ENCODE data around the gene AGPAT4.

The AGPAT4 gene

GRCh38 chr6:161154796-161155335 lies 119.0 kb downstream of the AGPAT4 start:
- no peak overlapping the region for H3K4me3 ChIP-seq (ENCODE audit: low read length)
- H3K27me3 ChIP-seq (replicated peaks; ENCODE audit: control insufficient read depth, insufficient read depth, low read length): no peaks in the 10 kb centered on the region
- peaks cover 10% of the 10 kb centered on the region for H3K36me3 ChIP-seq (ENCODE audit: control insufficient read depth, insufficient read depth, low read length, severe bottlenecking)
- H3K9ac ChIP-seq (ENCODE audit: low read length): no peak overlapping the region
- DNase-seq (ENCODE audit: low read depth): no peak
- H3K9me3 ChIP-seq (ENCODE audit: control insufficient read depth, low read length): no peaks in the 10 kb centered on the region
- H3K4me1 ChIP-seq (ENCODE audit: control insufficient read depth, insufficient read depth, low read length): no peaks in the 10 kb centered on the region

- no peaks in the 10 kb centered on the region for H3K9me3 ChIP-seq (ENCODE audit: control insufficient read depth, low read length)
- H3K9ac ChIP-seq (ENCODE audit: low read length): no peak overlapping the region
- H3K4me3 ChIP-seq (ENCODE audit: low read length): no peak overlapping the region
- peaks cover 10% of the 10 kb centered on the region for H3K36me3 ChIP-seq (ENCODE audit: control insufficient read depth, insufficient read depth, low read length, severe bottlenecking)
- DNase-seq (ENCODE audit: low read depth): no peak
- H3K4me1 ChIP-seq (ENCODE audit: control insufficient read depth, insufficient read depth, low read length): no peaks in the 10 kb centered on the region
- H3K27me3 ChIP-seq (replicated peaks; ENCODE audit: control insufficient read depth, insufficient read depth, low read length): no peaks in the 10 kb centered on the region
These were observed 120.1 kb downstream of the AGPAT4 start for GRCh38 chr6:161153725-161154124.

GRCh38 chr6:161152907-161153662 lies 120.8 kb downstream of the AGPAT4 start:
- Histone ChIP-seq H3K4me3 (ENCODE audit: low read length) (no peak overlapping the region), H3K36me3 (ENCODE audit: control insufficient read depth, insufficient read depth, low read length, severe bottlenecking) (peaks cover 16% of the 10 kb centered on the region), H3K27me3 (replicated peaks; ENCODE audit: control insufficient read depth, insufficient read depth, low read length) (no peaks in the 10 kb centered on the region), H3K4me1 (ENCODE audit: control insufficient read depth, insufficient read depth, low read length) (no peaks in the 10 kb centered on the region), H3K9ac (ENCODE audit: low read length) (no peak overlapping the region), H3K9me3 (ENCODE audit: control insufficient read depth, low read length) (no peaks in the 10 kb centered on the region)
- peak; percentile 28 for DNase-seq (ENCODE audit: low read depth)

- Histone ChIP-seq H3K36me3 (ENCODE audit: control insufficient read depth, insufficient read depth, low read length, severe bottlenecking) (peaks cover 16% of the 10 kb centered on the region), H3K9ac (ENCODE audit: low read length) (no peak overlapping the region), H3K4me1 (ENCODE audit: control insufficient read depth, insufficient read depth, low read length) (no peaks in the 10 kb centered on the region), H3K9me3 (ENCODE audit: control insufficient read depth, low read length) (no peaks in the 10 kb centered on the region), H3K27me3 (replicated peaks; ENCODE audit: control insufficient read depth, insufficient read depth, low read length) (no peaks in the 10 kb centered on the region), H3K4me3 (ENCODE audit: low read length) (no peak overlapping the region)
- DNase-seq (ENCODE audit: low read depth): no peak
These were observed 121.4 kb downstream of the AGPAT4 start for GRCh38 chr6:161152527-161152862.

- H3K27me3 ChIP-seq (replicated peaks; ENCODE audit: control insufficient read depth, insufficient read depth, low read length): no peaks in the 10 kb centered on the region
- H3K4me3 ChIP-seq (ENCODE audit: low read length): no peak overlapping the region
- no peak overlapping the region for H3K9ac ChIP-seq (ENCODE audit: low read length)
- DNase-seq (ENCODE audit: low read depth): no peak
- H3K4me1 ChIP-seq (ENCODE audit: control insufficient read depth, insufficient read depth, low read length): no peaks in the 10 kb centered on the region
- H3K9me3 ChIP-seq (ENCODE audit: control insufficient read depth, low read length): no peaks in the 10 kb centered on the region
- peaks cover 16% of the 10 kb centered on the region for H3K36me3 ChIP-seq (ENCODE audit: control insufficient read depth, insufficient read depth, low read length, severe bottlenecking)
These were observed 122.0 kb downstream of the AGPAT4 start for GRCh38 chr6:161151660-161152526.

GRCh38 chr6:161151059-161151645 lies 122.7 kb downstream of the AGPAT4 start:
- Histone ChIP-seq H3K9ac (ENCODE audit: low read length) (no peak overlapping the region), H3K9me3 (ENCODE audit: control insufficient read depth, low read length) (no peaks in the 10 kb centered on the region), H3K27me3 (replicated peaks; ENCODE audit: control insufficient read depth, insufficient read depth, low read length) (no peaks in the 10 kb centered on the region), H3K4me1 (ENCODE audit: control insufficient read depth, insufficient read depth, low read length) (no peaks in the 10 kb centered on the region), H3K36me3 (ENCODE audit: control insufficient read depth, insufficient read depth, low read length, severe bottlenecking) (peaks cover 21% of the 10 kb centered on the region), H3K4me3 (ENCODE audit: low read length) (no peak overlapping the region)
- no peak for DNase-seq (ENCODE audit: low read depth)

GRCh38 chr6:161150566-161150965 lies 123.3 kb downstream of the AGPAT4 start:
- Histone ChIP-seq H3K9ac (ENCODE audit: low read length) (no peak overlapping the region), H3K9me3 (ENCODE audit: control insufficient read depth, low read length) (no peaks in the 10 kb centered on the region), H3K4me1 (ENCODE audit: control insufficient read depth, insufficient read depth, low read length) (no peaks in the 10 kb centered on the region), H3K27me3 (replicated peaks; ENCODE audit: control insufficient read depth, insufficient read depth, low read length) (no peaks in the 10 kb centered on the region), H3K36me3 (ENCODE audit: control insufficient read depth, insufficient read depth, low read length, severe bottlenecking) (peaks cover 22% of the 10 kb centered on the region), H3K4me3 (ENCODE audit: low read length) (no peak overlapping the region)
- DNase-seq (ENCODE audit: low read depth): no peak

GRCh38 chr6:161150136-161150535 lies 123.7 kb downstream of the AGPAT4 start:
- Histone ChIP-seq H3K36me3 (ENCODE audit: control insufficient read depth, insufficient read depth, low read length, severe bottlenecking) (peaks cover 25% of the 10 kb centered on the region), H3K27me3 (replicated peaks; ENCODE audit: control insufficient read depth, insufficient read depth, low read length) (no peaks in the 10 kb centered on the region), H3K4me1 (ENCODE audit: control insufficient read depth, insufficient read depth, low read length) (no peaks in the 10 kb centered on the region), H3K9me3 (ENCODE audit: control insufficient read depth, low read length) (no peaks in the 10 kb centered on the region), H3K4me3 (ENCODE audit: low read length) (no peak overlapping the region), H3K9ac (ENCODE audit: low read length) (no peak overlapping the region)
- DNase-seq (ENCODE audit: low read depth): no peak

- Histone ChIP-seq H3K36me3 (ENCODE audit: control insufficient read depth, insufficient read depth, low read length, severe bottlenecking) (peaks cover 25% of the 10 kb centered on the region), H3K9ac (ENCODE audit: low read length) (no peak overlapping the region), H3K9me3 (ENCODE audit: control insufficient read depth, low read length) (no peaks in the 10 kb centered on the region), H3K27me3 (replicated peaks; ENCODE audit: control insufficient read depth, insufficient read depth, low read length) (no peaks in the 10 kb centered on the region), H3K4me1 (ENCODE audit: control insufficient read depth, insufficient read depth, low read length) (no peaks in the 10 kb centered on the region), H3K4me3 (ENCODE audit: low read length) (no peak overlapping the region)
- no peak for DNase-seq (ENCODE audit: low read depth)
These were observed 130.0 kb downstream of the AGPAT4 start for GRCh38 chr6:161143663-161144430.

GRCh38 chr6:161142957-161143296 lies 130.9 kb downstream of the AGPAT4 start:
- H3K9me3 ChIP-seq (ENCODE audit: control insufficient read depth, low read length): no peaks in the 10 kb centered on the region
- H3K27me3 ChIP-seq (replicated peaks; ENCODE audit: control insufficient read depth, insufficient read depth, low read length): no peaks in the 10 kb centered on the region
- H3K36me3 ChIP-seq (ENCODE audit: control insufficient read depth, insufficient read depth, low read length, severe bottlenecking): peaks cover 17% of the 10 kb centered on the region
- H3K4me1 ChIP-seq (ENCODE audit: control insufficient read depth, insufficient read depth, low read length): no peaks in the 10 kb centered on the region
- H3K9ac ChIP-seq (ENCODE audit: low read length): no peak overlapping the region
- H3K4me3 ChIP-seq (ENCODE audit: low read length): no peak overlapping the region
- no peak for DNase-seq (ENCODE audit: low read depth)

- H3K4me3 ChIP-seq (ENCODE audit: low read length): no peak overlapping the region
- no peak for DNase-seq (ENCODE audit: low read depth)
- no peaks in the 10 kb centered on the region for H3K9me3 ChIP-seq (ENCODE audit: control insufficient read depth, low read length)
- peaks cover 15% of the 10 kb centered on the region for H3K36me3 ChIP-seq (ENCODE audit: control insufficient read depth, insufficient read depth, low read length, severe bottlenecking)
- no peaks in the 10 kb centered on the region for H3K27me3 ChIP-seq (replicated peaks; ENCODE audit: control insufficient read depth, insufficient read depth, low read length)
- no peak overlapping the region for H3K9ac ChIP-seq (ENCODE audit: low read length)
- no peaks in the 10 kb centered on the region for H3K4me1 ChIP-seq (ENCODE audit: control insufficient read depth, insufficient read depth, low read length)
These were observed 132.7 kb downstream of the AGPAT4 start for GRCh38 chr6:161141173-161141572.

Measured in adipocyte (in vitro differentiated cells).